Activated CD4-positive, alpha-beta T cell treated with anti-CD3 and anti-CD28 coated beads, Interleukin-2, amount 50 U/mL, for 1 hour (primary cell): ENCODE results near the gene SNRPN.
"Not testable (repeated sequence)": the region's sequence is repeated elsewhere in the genome, so short reads cannot be mapped to it uniquely, and the experiment has no call there.

Experiments used
- DNase-seq: peaks from one replicate; pipeline ENCODE4 v3.0.0-alpha.2; 2020

Gene SNRPN

DNA sequence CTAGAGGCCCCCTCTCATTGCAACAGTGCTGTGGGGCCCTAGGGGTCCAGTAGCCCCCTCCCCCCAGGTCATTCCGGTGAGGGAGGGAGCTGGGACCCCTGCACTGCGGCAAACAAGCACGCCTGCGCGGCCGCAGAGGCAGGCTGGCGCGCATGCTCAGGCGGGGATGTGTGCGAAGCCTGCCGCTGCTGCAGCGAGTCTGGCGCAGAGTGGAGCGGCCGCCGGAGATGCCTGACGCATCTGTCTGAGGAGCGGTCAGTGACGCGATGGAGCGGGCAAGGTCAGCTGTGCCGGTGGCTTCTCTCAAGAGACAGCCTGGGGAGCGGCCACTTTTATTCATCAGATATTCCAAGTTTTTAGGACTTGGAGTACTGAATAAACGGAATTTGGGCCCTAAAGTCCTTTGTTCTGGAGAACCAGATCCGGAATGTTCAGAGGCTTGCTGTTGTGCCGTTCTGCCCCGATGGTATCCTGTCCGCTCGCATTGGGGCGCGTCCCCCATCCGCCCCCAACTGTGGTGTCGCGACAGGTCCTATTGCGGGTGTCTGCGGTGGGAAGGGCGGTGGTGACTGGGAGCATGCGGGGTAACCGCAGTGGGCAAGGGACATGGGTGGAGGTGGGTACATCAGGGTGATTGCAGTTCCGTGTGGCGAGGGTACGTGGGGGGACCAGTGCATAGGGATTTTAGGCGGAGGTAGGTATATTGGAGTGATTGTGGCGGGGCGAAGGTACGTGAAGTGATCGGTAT lies at the start of gene SNRPN, which contains the start of gene SNURF:
SNRPN (plus strand) TSS at position 205 of the 748 bp plus-strand sequence. CDS start 19,467 bp downstream, outside the sequence.
SNURF (plus strand) TSS at position 205 of the 748 bp plus-strand sequence; CDS start at position 267, 62 bp downstream.
- DNase-seq = peak; percentile 63

DNA sequence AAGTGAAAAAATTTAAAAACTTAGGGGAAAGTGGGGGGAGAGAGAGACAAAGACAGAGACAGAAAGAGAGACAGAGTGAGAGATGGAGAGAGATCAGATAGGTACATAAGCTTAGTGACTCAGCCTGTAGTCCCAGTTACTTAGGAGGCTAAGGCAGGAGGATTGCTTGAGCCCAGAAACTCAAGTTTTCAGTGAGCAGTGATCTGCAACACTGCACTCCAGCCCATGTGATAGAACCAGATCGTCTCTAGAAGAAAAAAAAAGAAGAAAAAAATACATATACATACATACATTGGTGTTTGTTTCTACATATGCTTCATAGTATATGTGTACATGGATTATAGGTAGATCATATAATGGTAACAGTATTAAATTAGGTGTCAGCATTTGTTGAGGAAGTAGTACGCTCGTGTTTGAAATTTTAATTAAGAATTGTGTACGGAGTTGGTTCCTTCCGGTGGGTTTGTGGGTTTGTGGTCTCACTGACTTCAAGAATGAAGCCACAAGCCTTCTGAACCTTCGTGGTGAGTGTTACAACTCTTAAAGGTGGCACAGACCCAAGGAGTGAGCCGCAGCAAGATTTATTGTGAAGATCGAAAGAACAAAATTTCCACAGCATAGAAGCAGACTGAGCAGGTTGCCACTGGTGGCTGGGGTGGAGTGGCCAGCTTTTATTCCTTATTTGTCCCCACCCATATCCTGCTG lies 38.3 kb upstream of the SNRPN start:
- DNase-seq = no peak

DNA sequence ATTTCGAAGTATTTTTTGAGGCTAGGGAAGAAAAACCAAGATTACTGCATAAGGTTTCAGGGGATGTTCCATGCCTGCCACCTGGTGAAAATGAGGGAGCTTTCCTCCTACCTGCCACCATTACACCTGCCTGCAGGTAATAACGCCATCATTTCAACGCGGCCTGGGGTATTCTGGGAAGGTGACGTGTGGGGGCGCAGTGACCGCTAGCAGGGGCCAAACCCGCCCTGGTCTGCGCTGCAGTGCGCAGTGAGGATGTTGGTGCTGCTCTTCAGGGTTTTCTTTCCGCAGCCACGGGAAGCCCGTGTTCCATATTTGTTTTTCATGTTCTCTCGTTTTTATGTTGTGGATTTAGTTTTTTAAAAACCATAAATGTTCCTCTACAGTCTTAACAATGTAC lies 37.4 kb upstream of the SNRPN start:
- DNase-seq = no peak

DNA sequence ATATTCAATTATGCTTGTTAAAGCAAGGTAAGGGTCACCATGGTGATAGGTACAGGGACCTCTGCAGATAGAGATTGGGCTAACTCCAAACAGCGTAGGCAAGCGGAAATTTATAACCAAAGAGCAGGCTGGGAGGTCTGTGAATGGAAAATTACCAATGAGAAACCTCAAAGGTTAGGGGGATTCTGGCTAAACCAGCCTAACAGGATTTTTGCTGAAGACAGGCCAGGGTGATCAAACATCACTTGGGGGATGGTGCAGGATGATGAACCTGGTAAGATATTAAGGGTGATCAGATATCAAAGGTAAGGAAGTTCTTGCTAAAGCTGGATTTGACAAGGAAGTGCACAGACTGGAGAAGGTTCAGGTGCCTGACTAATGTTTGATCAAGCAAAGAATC lies 35.3 kb upstream of the SNRPN start:
- DNase-seq = no peak

DNA sequence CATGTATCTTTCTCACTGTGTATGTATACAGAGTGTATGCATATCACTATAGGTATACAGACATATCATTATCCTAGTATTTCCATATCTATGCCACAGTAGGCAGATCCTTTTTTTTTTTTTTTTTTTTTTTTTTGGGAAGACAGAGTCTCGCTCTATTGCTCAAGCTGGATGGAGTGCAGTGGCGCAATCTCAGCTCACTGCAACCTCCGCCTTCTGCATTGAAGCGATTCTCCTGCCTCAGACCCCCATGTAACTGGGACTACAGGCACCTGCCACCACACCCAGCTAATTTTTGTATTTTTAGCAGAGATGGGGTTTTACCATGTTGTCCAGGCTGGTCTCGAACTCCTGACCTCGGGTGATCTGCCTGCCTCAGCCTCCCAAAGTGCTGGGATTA lies 32.0 kb upstream of the SNRPN start:
- not testable (repeated sequence) for DNase-seq

DNA sequence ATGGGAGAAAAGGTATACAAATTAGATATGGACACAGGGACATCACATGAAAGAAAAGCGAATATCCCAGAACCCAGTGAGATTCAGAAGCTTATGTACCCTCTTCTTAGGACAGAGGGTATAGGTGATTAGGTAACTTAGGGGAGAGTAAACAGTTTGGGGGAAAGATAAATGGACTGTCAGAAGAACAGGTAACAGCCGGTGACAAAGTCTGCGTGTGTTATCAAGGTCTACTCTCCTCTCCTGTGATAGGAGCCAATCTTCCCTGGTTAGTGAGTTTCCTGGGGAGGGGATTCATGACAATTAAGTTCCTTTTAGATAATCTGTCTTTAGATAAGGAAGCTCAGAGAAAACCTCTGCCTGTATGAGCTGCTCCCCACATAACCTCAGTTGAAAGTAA lies 30.6 kb upstream of the SNRPN start:
- no peak for DNase-seq

DNA sequence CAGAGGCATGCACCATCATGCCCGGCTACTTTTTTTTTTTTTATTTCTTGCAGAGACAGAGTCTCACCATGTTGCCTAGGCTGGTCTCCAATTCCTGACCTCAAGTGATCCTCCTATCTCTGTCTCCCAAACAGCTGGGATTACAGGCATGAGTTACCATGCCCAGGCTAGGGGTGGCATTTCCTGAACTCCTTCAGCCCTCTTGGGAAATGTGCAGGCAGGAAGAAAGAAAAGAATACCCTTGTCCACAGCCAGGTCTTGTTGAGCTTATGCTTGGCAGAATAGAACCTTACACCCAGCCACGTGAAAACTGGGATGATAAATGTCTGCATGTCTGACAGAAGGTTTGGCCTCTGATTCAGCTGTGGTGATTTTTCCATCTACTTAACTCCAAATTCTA lies 30.2 kb upstream of the SNRPN start:
- no peak for DNase-seq

DNA sequence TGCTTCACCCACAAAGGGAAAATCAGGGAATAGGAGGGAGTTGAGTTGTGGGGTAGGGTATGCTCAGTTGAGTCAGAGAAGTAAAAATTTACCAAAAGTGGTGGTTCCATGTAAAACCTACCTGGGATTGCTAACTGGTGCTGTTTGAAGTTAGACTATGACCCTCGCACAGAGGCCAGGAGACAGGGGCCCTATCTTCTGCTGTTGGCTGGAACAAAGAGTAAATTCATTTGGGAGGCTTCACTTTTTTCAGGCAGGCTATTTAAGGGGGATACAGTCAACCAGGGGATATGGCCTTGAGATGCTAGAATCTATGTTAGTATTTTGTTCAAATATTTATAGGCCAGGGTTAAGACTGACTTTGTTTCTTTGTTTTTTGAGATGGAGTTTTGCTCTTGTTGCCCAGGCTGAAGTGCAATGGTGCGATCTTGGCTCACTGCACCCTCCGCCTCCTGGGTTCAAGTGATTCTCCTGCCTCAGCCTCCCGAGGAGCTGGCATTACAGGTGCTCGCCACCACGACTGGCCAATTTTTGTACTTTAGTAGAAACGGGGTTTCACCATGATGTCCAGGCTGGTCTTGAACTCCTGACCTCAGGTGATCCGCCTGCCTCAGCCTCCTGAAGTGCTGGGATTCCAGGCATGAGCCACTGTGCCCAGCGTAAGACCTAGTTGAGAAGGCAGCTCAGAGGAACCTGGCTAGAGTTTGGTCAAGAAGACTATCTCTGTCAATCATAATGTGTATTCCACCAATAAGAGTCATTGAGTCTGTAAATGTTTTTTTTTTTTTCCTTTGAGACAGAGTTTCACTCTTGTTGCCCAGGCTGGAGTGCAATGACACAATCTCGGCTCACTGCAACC lies 22.7 kb upstream of the SNRPN start:
- DNase-seq = not testable (repeated sequence)

DNA sequence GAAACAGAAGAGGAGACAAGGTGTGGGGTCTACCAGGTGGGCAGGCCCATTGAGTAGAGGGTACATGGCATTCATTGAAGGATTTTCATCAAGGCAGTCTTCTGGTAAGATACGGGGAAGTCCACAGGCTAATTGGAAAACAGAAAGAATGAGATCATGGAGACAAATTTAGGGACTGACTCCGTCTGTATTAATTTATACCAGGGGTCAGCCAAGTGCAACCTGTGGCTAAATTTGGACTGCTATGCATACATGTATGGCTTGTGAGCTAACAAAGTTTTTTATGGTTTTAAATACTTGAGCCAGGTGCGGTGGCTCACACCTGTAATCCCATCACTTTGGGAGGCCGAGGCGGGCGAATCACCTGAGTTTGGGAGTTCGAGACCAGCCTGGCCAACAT lies 21.1 kb upstream of the SNRPN start:
- DNase-seq = no peak

DNA sequence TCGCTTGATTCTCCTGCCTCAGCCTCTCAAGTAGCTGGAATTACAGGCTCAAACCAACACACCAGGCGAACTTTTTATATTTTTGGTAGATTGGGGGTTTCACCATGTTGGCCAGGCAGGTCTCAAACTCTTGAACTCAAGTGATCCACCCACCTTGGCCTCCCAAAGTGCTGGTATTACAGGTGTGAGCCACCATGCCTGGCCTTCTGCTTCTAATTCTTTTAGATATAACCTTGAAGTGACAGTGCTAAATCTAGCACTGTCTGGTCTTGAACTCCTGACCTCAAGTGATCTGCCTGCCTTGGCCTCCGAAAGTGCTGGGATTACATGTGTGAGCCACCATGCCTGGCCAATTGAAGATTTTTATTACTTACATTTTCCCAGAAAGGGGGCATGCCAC lies 16.6 kb upstream of the SNRPN start:
- not testable (repeated sequence) for DNase-seq

DNA sequence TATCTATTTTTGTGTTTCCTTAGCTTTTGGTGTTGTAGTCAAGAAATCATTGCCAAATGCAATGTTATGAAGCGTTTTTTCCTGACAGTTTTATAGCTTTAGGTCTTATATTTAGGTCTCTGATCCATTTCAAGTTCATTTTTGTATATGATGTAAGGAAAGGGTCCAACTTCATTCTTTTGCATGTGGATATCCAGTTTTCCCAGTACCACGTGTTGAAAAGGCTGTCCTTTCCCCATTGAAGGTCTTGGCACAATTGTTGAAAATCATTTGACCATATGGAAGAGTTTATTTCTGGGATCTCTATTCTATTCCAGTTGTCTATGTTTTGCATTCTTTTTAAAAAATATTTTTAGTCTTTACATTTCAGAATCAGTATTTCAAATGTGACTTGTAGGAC lies 14.6 kb upstream of the SNRPN start:
- DNase-seq = no peak

DNA sequence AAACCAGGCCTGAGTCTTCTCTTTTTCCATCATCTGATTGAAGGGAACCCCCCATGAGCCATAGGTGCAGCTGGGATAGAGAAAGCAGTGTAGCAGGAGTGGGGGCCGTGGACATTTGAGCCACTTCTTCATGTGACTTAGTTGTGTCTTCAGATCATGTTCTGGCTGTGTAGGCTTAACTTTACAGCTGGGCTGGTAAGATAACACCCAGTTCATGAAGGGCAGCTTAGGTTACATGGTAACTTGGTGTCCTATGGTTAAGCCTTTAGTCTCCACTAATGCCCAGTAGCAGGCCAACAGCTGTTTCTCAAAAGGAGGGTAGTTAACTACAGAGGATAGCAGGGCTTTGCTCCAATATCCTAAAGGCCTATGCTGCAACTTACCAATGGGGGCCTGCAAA lies 11.4 kb upstream of the SNRPN start:
- no peak for DNase-seq

DNA sequence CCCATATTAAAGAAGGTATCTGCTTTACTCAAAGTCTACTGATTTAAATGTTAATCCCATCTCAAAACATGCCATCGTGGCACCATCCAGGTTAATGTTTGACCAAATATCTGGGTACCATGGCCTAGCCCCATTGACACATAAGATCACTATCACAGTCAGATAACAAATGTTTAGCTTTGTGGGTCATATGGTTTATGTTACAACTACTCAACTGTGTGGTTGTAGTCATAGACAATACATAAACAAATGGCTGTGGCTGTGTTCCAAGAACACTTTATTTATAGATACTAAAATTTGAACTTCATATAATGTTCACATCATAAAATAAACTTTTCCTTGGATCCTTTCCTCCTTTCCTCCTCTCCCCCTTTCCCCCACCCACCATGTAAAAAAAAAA lies 9.8 kb upstream of the SNRPN start:
- no peak for DNase-seq

DNA sequence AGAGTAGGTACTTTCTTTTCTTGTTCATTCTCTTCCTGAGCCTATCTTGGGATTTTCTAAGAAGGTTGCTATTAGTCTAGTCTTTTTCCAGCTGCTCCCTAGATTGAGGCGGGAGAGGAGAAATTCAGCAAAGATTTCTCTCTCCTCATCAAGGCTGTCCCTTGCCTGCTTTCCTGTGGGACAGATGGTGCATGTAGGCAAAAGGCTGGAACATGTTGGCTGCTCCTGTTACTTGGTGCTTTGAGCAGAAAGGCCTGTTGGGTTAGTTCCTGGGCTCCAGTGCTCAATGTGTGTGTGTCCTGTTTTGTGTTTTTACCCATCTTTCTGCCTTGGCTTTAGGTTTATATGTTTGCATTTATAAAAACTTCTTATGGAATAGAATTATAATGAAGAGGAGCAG lies 9.1 kb upstream of the SNRPN start:
- DNase-seq = no peak

DNA sequence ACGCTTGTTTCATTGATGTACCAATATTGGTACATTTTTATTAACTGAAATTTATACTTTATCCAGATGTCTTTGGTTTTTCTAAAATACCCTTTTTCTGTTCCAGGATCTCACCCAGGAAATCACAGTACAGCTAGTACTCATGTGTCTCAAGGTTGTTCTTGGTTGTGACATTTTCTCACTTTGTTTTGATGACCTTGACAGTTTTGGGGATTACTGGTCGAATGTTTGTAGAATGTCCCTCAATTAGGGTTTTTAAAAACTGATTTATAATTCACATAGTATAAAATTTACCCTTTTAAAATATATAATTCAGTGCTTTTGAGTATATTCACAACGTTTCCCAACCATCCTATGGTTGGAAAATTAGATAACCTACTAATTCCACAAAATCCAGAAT lies 6.3 kb upstream of the SNRPN start:
- DNase-seq = no peak

DNA sequence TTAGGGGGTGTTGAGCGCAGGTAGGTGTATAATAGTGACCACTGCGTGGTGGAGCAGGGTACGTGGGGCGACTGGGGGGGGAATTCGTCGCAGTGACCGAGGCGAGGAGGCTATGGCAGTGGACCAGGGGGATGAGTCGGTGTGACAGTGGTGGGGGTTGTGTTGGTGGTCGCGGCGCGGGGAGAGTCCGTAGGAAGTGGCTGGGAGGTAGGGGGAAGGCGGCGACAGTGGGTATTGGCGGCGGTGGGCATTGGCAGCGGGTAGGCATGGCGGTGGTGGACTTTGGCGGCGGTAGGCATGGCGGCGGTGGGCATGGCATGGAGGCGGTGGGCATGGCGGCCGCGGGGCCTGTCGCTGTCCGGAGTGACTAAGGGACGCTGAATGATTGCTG lies 739 bp downstream of the SNRPN start:
- DNase-seq = peak; percentile 9

DNA sequence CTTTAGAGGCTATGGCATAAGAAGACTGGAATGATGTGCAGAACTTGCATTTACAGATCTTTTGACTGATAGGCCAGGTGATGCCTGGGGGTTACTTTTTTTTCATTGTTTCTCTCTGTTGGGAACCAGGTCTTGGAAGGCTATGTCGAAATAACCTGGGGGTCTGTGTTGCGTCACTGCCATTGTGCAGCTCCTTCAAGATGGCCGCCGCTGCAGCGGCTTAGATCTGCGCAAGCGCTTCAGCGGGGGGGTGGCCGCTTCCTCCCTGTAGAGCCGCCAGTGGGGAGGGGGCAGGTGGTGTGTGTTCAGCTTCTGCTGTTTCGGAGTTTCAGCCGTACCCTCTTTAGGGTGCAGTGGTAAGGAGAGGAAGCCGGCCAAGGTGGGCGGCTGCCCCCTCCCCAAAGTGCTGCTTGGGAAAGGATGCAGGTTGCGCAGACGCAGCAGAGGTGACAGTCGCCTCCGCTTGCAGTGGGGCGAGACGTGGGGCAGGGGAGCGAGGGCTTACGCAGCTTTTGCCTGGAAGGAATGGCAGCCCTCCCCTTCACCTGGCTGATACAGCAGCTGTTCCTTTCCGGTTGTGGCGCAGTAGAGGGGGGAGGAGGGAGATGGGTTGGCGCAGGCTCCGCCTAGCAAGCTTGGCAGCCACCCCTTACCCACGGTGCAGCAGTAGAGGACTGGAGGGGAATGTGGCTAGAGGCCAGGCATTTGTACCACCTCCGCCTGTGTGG lies 1.5 kb downstream of the SNRPN start:
- peak; percentile 72 for DNase-seq

DNA sequence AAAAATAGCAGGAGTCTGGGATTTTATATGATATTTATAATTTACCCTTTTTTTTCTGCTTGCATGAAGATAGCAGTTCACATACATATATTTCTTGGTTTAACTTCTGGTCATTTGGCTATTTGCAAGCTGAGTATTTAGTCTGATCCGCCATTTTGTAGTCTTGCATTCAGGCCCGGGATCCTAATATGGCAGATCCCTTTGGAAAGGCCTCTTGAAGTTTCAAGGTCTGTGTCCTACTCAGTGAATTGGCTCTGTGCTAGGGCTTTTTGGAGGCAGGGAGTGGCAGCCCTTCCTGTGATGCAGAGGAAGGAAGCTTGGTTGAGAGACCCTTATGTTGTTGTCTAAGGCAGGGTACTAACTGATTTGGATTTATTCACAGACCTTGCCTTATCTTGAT lies 2.9 kb downstream of the SNRPN start:
- no peak for DNase-seq

DNA sequence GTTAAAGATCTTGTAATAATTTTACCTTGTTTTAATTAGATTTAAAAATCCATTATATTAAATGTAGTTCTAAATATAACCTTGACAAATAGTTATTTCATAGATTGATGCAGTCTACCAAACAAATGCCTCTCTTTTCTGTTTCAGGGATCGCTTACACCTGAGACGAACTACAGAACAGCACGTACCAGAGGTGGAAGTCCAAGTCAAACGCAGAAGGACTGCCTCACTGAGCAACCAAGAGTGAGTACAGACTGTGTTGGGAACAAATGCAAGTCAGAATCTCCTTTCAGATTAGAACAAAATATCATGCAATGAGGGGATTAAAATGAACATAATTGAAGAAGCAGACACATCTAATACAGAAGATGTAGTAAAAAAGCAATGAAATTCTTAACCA lies 7.2 kb downstream of the SNRPN start:
- no peak for DNase-seq

DNA sequence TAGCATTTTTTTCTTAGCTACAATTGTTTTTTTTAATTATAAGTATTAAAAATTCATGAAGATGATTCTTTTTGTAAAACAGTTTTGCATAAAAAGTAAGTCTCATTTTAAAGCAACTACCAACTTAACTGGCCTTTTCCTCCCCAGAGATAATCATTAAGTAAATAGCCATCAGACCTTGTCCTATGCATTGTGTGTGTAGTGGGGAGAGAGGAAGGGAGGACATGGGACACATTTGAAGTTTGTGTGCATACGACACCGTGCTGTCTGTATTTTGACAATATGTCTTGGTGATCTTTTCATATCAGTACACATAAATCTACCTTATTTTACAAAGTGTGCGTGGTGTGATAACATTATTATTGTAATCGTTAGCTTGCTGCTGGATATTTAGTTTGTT lies 8.1 kb downstream of the SNRPN start:
- DNase-seq = no peak

DNA sequence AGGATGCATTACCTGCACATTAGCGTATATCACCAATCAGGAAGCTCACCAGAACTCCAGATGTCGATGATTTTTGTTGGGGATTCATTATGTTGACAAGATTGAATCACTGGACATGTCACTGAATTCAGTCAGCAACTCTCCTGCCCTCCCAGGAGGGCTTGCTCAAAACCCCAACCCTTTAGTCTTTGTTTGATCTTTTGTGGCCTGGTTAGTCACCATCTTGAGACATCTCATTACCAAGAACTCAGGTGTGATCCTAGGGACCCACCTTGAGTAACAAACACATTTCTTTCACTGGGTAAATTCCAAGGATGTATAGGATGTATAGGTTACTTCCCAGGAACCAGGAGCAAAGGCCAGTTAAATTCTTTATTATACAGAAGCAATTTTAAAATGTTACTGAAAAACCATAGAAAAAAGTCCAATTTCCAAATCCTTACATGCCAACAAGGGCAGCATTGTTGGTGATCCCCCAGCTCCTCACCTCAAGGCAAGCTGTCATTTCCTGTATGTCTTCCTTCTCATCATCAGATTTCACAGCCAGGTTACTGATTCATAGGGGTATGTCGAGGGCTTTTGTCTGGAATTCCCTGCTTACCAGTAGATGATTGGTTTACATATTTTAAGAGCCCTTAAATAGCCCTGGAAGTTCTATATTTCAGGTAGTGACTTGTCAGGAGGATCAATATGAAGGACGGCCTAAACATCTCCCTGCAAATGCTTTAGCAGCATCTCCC lies 11.7 kb downstream of the SNRPN start:
- no peak for DNase-seq

DNA sequence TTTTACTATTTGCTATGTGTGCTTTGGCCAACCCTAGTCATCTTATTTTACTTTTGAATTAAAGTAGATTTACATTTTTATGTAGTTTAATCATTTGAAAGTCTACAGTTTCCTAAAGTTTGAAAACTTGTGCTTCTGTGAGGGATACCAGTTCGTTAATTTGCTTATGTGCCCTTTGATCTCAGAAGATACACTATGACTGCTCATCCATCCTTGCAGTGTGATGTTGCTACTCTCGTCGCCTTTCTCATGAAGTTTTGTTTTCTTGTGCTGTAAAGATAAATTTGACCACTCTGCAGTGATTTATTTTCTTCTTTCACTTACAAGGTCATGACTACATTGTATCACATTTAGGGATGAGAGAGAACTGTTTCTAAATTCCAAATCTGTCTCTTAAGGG lies 16.3 kb downstream of the SNRPN start:
- DNase-seq = no peak
